B cell (primary cell): ENCODE measurements around the gene PAK6. TPM values are rescaled to one million over a fixed set of nuclear protein-coding genes. Genes with fewer than 3 reads are reported as not detected.

Source experiments
- ATAC-seq: fragments of 200-7000 bp; cut with Tn5 transposase; one replicate; pipeline ENCODE4 v1.10.0; 2021; ENCODE audit warnings: low read depth, mild to moderate bottlenecking, moderate number of reproducible peaks, moderate library complexity
- CTCF ChIA-PET: fragments of 350-600 bp; sonication (Branson Sonifier 250); formaldehyde crosslinking; loops from one replicate; lab custom pipeline; 2021; ENCODE audit warnings: antibody characterized with exemption, inconsistent platforms; lab: Charles Lee
- POLR2A ChIA-PET: fragments of 350-600 bp; sonication (Branson Sonifier 250); formaldehyde crosslinking; loops from one replicate; lab custom pipeline; 2021; ENCODE audit warnings: antibody characterized with exemption; lab: Charles Lee
- DNase-seq: peaks from one replicate; pipeline ENCODE4 v3.0.0; 2013
- H2AFZ ChIP-seq: 2 replicates; pipeline ENCODE4 v1.6.1; 2012; ENCODE audit warnings: mild to moderate bottlenecking, low read depth, low read length; ENCODE audit not compliant: insufficient read depth, poor library complexity, severe bottlenecking
- H3K27ac ChIP-seq, 2 donors: 1 replicate in 1 of 2; 2 replicates in 1 of 2; pipeline ENCODE4 v1.5.1; 2012 to 2013; ENCODE audit warnings: low read length in 2 of 2, mild to moderate bottlenecking in 2 of 2, moderate library complexity in 1 of 2
- H3K27me3 ChIP-seq, 4 experiments: fragments of 200-600 bp in 1 of 4; sonication (generic) in 1 of 4; replicated peaks in 1 of 4; 1 replicate in 2 of 4; 2 replicates in 2 of 4; pipeline versions ENCODE4 v1.6.1 to v1.7.0; 2013 to 2016; ENCODE audit warnings: low read length in 3 of 4, mild to moderate bottlenecking in 2 of 4, mixed read lengths in 1 of 4, moderate library complexity in 1 of 4; ENCODE audit not compliant: insufficient read depth in 4 of 4, control insufficient read depth in 3 of 4; ENCODE audit errors: control extremely low read depth in 1 of 4
- H3K36me3 ChIP-seq, 2 experiments: replicated peaks in 1 of 2; 1 replicate in 1 of 2; 2 replicates in 1 of 2; pipeline versions ENCODE4 v1.6.1 to v1.7.1; 2013; ENCODE audit warnings: low read length in 1 of 2; ENCODE audit not compliant: insufficient read depth in 2 of 2, control insufficient read depth in 1 of 2; ENCODE audit errors: control extremely low read depth in 1 of 2, extremely low read depth in 1 of 2
- H3K4me1 ChIP-seq, 2 donors: fragments of 200-600 bp in 1 of 2; sonication (generic) in 1 of 2; 1 replicate in 1 of 2; 2 replicates in 1 of 2; pipeline versions ENCODE4 v1.5.1 to v1.6.1; 2013 to 2017; ENCODE audit warnings: low read length in 2 of 2; ENCODE audit not compliant: control insufficient read depth in 2 of 2, insufficient read depth in 2 of 2
- H3K4me2 ChIP-seq: replicated peaks from 2 replicates; pipeline ENCODE3; 2012; ENCODE audit warnings: mild to moderate bottlenecking, low read depth, low read length; ENCODE audit not compliant: poor library complexity, severe bottlenecking
- H3K4me3 ChIP-seq, 5 experiments: fragments of 200-600 bp in 1 of 5; sonication (generic) in 1 of 5; 1 replicate in 3 of 5; 2 replicates in 2 of 5; pipeline versions ENCODE4 v1.5.1 to v1.7.0; 2011 to 2016; ENCODE audit warnings: low read length in 4 of 5, mild to moderate bottlenecking in 4 of 5, low read depth in 2 of 5, control low read depth in 1 of 5, moderate library complexity in 1 of 5; ENCODE audit not compliant: insufficient read depth in 1 of 5; ENCODE audit errors: control extremely low read depth in 1 of 5, extremely low read depth in 1 of 5
- H3K79me2 ChIP-seq: fragments of 200-600 bp; sonication (generic); one replicate; pipeline ENCODE4 v1.6.0; 2016; ENCODE audit warnings: low read length; ENCODE audit not compliant: control insufficient read depth, insufficient read depth
- H3K9ac ChIP-seq: fragments of 200-600 bp; sonication (generic); 2 replicates; pipeline ENCODE4 v1.6.1; 2017; ENCODE audit warnings: mild to moderate bottlenecking, low read length, moderate library complexity
- H3K9me3 ChIP-seq, 3 donors: one replicate each; pipeline versions ENCODE4 v1.6.1 to v1.7.1; 2013; ENCODE audit warnings: low read length in 2 of 3; ENCODE audit not compliant: control insufficient read depth in 2 of 3, insufficient read depth in 1 of 3; ENCODE audit errors: control extremely low read depth in 1 of 3
- H4K20me1 ChIP-seq: 2 replicates; pipeline ENCODE4 v1.6.0; 2012; ENCODE audit warnings: mild to moderate bottlenecking, low read length; ENCODE audit not compliant: insufficient read depth, control insufficient read depth, poor library complexity, severe bottlenecking
- H3K27ac Mint-ChIP-seq: one replicate; pipeline ENCODE4 v1.8.0; 2021; ENCODE audit warnings: mixed read lengths
- H3K27me3 Mint-ChIP-seq: one replicate; pipeline ENCODE4 v1.8.0; 2021; ENCODE audit warnings: mixed read lengths
- H3K4me1 Mint-ChIP-seq: one replicate; pipeline ENCODE4 v1.8.0; 2021; ENCODE audit warnings: mixed read lengths
- H3K4me3 Mint-ChIP-seq: one replicate; pipeline ENCODE4 v1.8.0; 2021; ENCODE audit warnings: mixed read lengths
- H3K9me3 Mint-ChIP-seq: one replicate; pipeline ENCODE4 v1.8.0; 2022; ENCODE audit warnings: mixed read lengths; ENCODE audit not compliant: insufficient read depth
- EZH2 ChIP-seq: IDR thresholded peaks from 2 replicates; pipeline ENCODE4 v1.6.1; 2012; ENCODE audit warnings: borderline replicate concordance, low read depth, mild to moderate bottlenecking, moderate library complexity, low read length; ENCODE audit not compliant: insufficient read depth, poor library complexity, severe bottlenecking
- WGBS: methylation state at CpG from one replicate; pipeline ENCODE4 v1.1.5; 2013; ENCODE audit warnings: missing lambda C conversion rate; ENCODE audit not compliant: insufficient coverage; 5-methylcytosine and 5-hydroxymethylcytosine counted together
- intact Hi-C: fragments of 100-400 bp; cut with micrococcal nuclease; formaldehyde crosslinking; loops from one replicate; pipeline ENCODE4 v1.10.0; 2022
- polyA plus RNA-seq: library from polyadenylated mRNA; depleted of rRNA; stranded (reverse); fragments of >200 nt; gene quantifications from 2 replicates; pipeline ENCODE4 v1.2.3, GENCODE V29; 2012
- total RNA-seq, 2 donors: library from RNA; stranded (reverse); fragments of 120-200 nt in 1 of 2; gene quantifications; 1 replicate in 1 of 2; 2 replicates in 1 of 2; pipeline versions ENCODE4 v1.2.3 to v1.2.4, GENCODE V29; 2013 to 2022
- TF ChIP-seq, protein P1 (sequence below): fragments of 200-600 bp; IDR thresholded peaks from one replicate; pipeline ENCODE4 v1.8.0; 2022; ENCODE audit warnings: antibody characterized with exemption, mild to moderate bottlenecking

The PAK6 gene
- total and polyA plus RNA-seq, 2 donors (not counting 1 experiment from before 2014, with no cell fraction given) = 0.45 to 1.2 TPM

DNA sequence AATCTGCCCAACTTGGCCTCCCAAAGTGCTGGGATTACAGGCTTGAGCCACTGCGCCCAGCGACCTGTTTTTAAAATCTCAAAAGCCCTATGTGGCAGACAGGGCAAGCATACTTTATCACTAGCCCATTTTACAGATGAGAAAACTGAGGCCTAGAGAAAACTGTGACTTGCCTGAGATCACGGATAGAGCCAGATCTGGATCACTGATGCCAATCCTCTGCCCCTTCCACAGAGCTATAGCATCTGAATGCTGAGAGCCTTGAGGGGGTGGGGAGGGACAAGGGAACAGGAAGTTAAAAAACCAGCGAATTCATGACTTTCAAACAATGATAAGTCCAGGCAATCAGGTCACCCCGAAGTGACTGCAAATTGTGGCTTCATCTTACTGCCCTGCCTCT, 36.7 kb downstream of the PAK6 start:
- H3K27me3 Mint-ChIP-seq = peaks cover 22% of the 10 kb centered on the region
- ChIA-PET CTCF (interaction anchor here (0.7 to 12.3 kb wide), 18 partner anchors 12 to 492 kb away, joined by 3 to 382 read pairs (median 14); partner anchors contain the start of genes CCDC9B, PAK6, PLCB2 and SRP14), POLR2A (no interaction called here)
- Histone ChIP-seq H3K4me2 (no peak overlapping the region), H3K27ac (no peak overlapping the region), H3K27me3 (peaks cover 0 to 37% (median 14%) of the 10 kb centered on the region in 4 experiments), H4K20me1 (no peaks in the 10 kb centered on the region), H3K9me3 (peaks cover 0 to 6% (median 0%) of the 10 kb centered on the region in 3 donors), H2AFZ (no peak overlapping the region), H3K4me1 (peaks cover 6 to 19% of the 10 kb centered on the region in 2 donors), H3K79me2 (no peaks in the 10 kb centered on the region), H3K36me3 (no peaks in the 10 kb centered on the region), H3K4me3 (no peak overlapping the region), H3K9ac (no peak overlapping the region)
- DNase-seq = no peak
- H3K27ac Mint-ChIP-seq = no peak overlapping the region
- WGBS = 67% methylated on average over 4 of the region's 5 CpGs
- H3K4me1 Mint-ChIP-seq = peaks cover 22% of the 10 kb centered on the region
- intact Hi-C loops = loop anchor here (2.0 to 5.0 kb wide), 2 partner anchors 113 to 167 kb away; partner anchors contain the start of genes BMF and BUB1B
- ATAC-seq = no peak
- TF ChIP-seq, protein P1, sequence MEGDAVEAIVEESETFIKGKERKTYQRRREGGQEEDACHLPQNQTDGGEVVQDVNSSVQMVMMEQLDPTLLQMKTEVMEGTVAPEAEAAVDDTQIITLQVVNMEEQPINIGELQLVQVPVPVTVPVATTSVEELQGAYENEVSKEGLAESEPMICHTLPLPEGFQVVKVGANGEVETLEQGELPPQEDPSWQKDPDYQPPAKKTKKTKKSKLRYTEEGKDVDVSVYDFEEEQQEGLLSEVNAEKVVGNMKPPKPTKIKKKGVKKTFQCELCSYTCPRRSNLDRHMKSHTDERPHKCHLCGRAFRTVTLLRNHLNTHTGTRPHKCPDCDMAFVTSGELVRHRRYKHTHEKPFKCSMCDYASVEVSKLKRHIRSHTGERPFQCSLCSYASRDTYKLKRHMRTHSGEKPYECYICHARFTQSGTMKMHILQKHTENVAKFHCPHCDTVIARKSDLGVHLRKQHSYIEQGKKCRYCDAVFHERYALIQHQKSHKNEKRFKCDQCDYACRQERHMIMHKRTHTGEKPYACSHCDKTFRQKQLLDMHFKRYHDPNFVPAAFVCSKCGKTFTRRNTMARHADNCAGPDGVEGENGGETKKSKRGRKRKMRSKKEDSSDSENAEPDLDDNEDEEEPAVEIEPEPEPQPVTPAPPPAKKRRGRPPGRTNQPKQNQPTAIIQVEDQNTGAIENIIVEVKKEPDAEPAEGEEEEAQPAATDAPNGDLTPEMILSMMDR = no peak
- no peak for TF ChIP-seq EZH2
- no peak overlapping the region for H3K4me3 Mint-ChIP-seq
- no peaks in the 10 kb centered on the region for H3K9me3 Mint-ChIP-seq

DNA sequence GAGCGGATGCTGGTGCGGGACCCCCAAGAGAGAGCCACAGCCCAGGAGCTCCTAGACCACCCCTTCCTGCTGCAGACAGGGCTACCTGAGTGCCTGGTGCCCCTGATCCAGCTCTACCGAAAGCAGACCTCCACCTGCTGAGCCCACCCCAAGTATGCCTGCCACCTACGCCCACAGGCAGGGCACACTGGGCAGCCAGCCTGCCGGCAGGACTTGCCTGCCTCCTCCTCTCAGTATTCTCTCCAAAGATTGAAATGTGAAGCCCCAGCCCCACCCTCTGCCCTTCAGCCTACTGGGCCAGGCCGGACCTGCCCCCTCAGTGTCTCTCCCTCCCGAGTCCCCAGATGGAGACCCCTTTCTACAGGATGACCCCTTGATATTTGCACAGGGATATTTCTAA, 37.1 kb downstream of the PAK6 start:
- ChIA-PET POLR2A (interaction anchor here (1.1 kb wide), 1 partner anchor 59 kb away, joined by 4 read pairs; no protein-coding TSS in a partner anchor), CTCF (interaction anchor here (0.8 to 12.3 kb wide), 8 partner anchors 34 to 492 kb away, joined by 3 to 382 read pairs (median 129); partner anchors contain the start of genes CCDC9B, PLCB2 and SRP14)
- no peak for TF ChIP-seq EZH2
- TF ChIP-seq, protein P1 = no peak
- Mint-ChIP-seq H3K4me1 (peaks cover 22% of the 10 kb centered on the region), H3K27me3 (peaks cover 24% of the 10 kb centered on the region), H3K4me3 (no peak overlapping the region), H3K9me3 (no peaks in the 10 kb centered on the region), H3K27ac (no peak overlapping the region)
- H4K20me1 ChIP-seq = no peaks in the 10 kb centered on the region
- H3K36me3 ChIP-seq = no peaks in the 10 kb centered on the region
- H3K27me3 ChIP-seq = peaks cover 0 to 41% (median 17%) of the 10 kb centered on the region in 4 experiments
- ATAC-seq = no peak
- H3K79me2 ChIP-seq = no peaks in the 10 kb centered on the region
- no peak overlapping the region for H3K4me2 ChIP-seq
- no peak overlapping the region for H3K4me3 ChIP-seq
- H3K27ac ChIP-seq = no peak overlapping the region
- intact Hi-C loops = loop anchor here (2.0 to 5.0 kb wide), 2 partner anchors 114 to 167 kb away; partner anchors contain the start of genes BMF and BUB1B
- H2AFZ ChIP-seq = no peak overlapping the region
- no peak for DNase-seq
- H3K9me3 ChIP-seq = peaks cover 0 to 6% (median 0%) of the 10 kb centered on the region in 3 donors
- WGBS = 96% methylated on average over 7 of the region's 7 CpGs
- no peak overlapping the region for H3K9ac ChIP-seq
- peaks cover 6 to 19% of the 10 kb centered on the region in 2 donors for H3K4me1 ChIP-seq
